Adipocyte (in vitro differentiated cells): ENCODE measurements around the gene ZMIZ2.
"Not testable (repeated sequence)": the region's sequence is repeated elsewhere in the genome, so short reads cannot be mapped to it uniquely, and the experiment has no call there.

Experiments
- DNase-seq: peaks from one replicate; pipeline ENCODE4 v3.0.0-alpha.2; 2015; ENCODE audit warnings: low read depth
- H3K27me3 ChIP-seq: replicated peaks from 2 replicates; pipeline ENCODE4 v1.7.0; 2013; ENCODE audit warnings: mild to moderate bottlenecking, low read length, moderate library complexity; ENCODE audit not compliant: control insufficient read depth, insufficient read depth
- H3K36me3 ChIP-seq: 2 replicates; pipeline ENCODE4 v1.7.0; 2013; ENCODE audit warnings: low read length, mild to moderate bottlenecking, moderate library complexity; ENCODE audit not compliant: control insufficient read depth, insufficient read depth, severe bottlenecking
- H3K4me1 ChIP-seq: 2 replicates; pipeline ENCODE4 v1.7.0; 2013; ENCODE audit warnings: mild to moderate bottlenecking, low read length, moderate library complexity; ENCODE audit not compliant: control insufficient read depth, insufficient read depth
- H3K4me3 ChIP-seq: 2 replicates; pipeline ENCODE4 v1.7.0; 2013; ENCODE audit warnings: mild to moderate bottlenecking, low read length, moderate library complexity
- H3K9ac ChIP-seq: 2 replicates; pipeline ENCODE4 v1.7.0; 2013; ENCODE audit warnings: mild to moderate bottlenecking, low read length, moderate library complexity
- H3K9me3 ChIP-seq: 2 replicates; pipeline ENCODE4 v1.7.0; 2013; ENCODE audit warnings: mild to moderate bottlenecking, low read length, moderate library complexity; ENCODE audit not compliant: control insufficient read depth

The ZMIZ2 gene, protein sequence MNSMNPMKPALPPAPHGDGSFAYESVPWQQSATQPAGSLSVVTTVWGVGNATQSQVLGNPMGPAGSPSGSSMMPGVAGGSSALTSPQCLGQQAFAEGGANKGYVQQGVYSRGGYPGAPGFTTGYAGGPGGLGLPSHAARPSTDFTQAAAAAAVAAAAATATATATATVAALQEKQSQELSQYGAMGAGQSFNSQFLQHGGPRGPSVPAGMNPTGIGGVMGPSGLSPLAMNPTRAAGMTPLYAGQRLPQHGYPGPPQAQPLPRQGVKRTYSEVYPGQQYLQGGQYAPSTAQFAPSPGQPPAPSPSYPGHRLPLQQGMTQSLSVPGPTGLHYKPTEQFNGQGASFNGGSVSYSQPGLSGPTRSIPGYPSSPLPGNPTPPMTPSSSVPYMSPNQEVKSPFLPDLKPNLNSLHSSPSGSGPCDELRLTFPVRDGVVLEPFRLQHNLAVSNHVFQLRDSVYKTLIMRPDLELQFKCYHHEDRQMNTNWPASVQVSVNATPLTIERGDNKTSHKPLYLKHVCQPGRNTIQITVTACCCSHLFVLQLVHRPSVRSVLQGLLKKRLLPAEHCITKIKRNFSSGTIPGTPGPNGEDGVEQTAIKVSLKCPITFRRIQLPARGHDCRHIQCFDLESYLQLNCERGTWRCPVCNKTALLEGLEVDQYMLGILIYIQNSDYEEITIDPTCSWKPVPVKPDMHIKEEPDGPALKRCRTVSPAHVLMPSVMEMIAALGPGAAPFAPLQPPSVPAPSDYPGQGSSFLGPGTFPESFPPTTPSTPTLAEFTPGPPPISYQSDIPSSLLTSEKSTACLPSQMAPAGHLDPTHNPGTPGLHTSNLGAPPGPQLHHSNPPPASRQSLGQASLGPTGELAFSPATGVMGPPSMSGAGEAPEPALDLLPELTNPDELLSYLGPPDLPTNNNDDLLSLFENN

DNA sequence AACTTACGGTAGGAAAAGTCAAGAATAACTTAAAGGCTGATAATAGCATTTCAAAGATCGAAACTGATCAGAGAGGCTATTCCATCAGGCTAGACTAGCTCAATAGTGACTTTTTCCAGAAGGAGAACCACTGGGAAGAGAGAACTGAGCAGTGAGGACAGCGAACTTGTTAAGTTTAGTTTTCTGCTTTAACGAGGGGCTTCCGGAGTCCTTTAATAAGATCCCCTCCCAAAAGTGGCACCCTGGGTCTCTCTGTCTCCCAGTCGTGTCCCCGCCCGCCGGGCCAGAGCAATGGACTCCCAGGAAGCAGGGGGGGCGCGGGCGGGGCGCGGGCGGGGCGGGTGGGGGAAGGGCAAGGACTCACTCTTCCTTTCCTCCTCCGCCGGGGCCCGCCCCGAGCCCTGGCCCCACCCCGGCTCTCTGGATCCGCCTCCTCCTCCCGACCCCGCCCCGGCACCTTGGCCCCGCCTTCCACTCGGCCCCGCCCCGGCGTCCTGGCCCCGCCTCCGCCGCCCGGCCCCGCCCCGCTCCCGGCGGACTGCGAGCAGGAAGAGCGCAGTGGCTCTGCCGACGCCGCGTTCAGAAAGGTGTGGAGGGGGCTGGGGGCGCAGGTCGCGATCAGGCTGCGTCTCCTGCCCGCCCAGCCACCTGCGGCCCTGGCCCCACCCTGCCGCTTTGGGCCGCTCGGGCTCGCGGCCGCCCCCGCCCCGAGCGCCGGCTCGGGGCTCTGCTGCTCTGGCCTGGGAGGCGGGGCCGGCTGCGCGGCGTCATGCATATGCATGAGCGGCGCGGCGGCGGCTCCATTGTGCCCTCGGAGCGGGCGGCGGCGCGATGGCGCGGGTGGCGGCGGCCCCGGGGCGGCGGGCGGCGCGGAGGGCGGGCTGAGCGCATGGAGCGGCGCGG, at the start of gene ZMIZ2:
TSS of gene ZMIZ2 (plus strand) at position 803 of the 903 bp plus-strand sequence. CDS start 7,403 bp downstream, outside the sequence.
- Histone ChIP-seq H3K9ac (peak within 1 kb of the TSS; percentile 87), H3K27me3 (no peaks in the 10 kb centered on the region), H3K4me3 (peak within 1 kb of the TSS; percentile 91), H3K36me3 (no peaks in the 10 kb centered on the region), H3K4me1 (peaks cover 16% of the 10 kb centered on the region), H3K9me3 (no peaks in the 10 kb centered on the region)
- DNase-seq, result peak; percentile 98

DNA sequence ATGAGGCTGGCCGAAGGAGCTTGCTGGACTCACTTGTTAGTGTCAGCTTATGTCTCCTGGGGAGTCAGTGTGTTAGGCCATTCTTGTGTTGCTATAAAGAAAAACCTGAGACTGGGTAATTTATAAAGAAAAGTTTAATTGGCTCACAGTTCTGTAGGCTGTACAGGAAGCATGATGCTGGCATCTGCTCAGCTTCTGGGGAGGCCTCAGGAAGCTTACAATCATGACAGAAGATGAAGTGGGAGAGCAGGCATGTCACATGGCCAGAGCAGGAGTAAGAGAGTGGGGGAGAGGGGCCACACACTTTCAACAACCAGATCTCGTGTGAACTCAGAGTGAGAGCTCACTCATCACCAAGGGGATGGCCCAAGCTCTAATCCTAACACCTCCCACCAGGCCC, 49.0 kb upstream of the ZMIZ2 start:
- H3K4me1 ChIP-seq, H3K9ac ChIP-seq, H3K9me3 ChIP-seq, H3K27me3 ChIP-seq, H3K4me3 ChIP-seq, DNase-seq: not testable (repeated sequence)
- peaks cover 60% of the 10 kb centered on the region for H3K36me3 ChIP-seq

DNA sequence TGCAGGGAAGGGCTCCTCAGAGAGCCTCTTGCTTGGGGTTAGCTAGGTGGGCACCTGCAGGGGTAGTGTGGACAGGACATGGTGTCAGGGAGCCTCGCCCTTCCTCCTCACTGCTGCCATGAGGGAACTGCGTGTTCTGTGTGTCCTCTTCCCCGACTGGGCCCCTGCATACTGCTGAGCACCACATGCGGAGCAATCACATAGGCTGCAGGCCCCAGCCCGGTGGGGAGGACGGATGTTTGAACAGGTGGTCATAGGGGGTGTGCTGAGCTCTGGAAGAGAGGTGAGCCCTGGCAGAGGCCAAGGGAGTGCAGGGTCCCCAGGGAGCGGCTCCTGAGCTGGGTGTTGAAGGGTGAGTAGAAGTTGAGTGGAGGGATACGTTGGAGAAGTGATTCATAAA, 48.3 kb upstream of the ZMIZ2 start:
- no peak for DNase-seq
- no peaks in the 10 kb centered on the region for H3K27me3 ChIP-seq
- H3K36me3 ChIP-seq, result peaks cover 58% of the 10 kb centered on the region

DNA sequence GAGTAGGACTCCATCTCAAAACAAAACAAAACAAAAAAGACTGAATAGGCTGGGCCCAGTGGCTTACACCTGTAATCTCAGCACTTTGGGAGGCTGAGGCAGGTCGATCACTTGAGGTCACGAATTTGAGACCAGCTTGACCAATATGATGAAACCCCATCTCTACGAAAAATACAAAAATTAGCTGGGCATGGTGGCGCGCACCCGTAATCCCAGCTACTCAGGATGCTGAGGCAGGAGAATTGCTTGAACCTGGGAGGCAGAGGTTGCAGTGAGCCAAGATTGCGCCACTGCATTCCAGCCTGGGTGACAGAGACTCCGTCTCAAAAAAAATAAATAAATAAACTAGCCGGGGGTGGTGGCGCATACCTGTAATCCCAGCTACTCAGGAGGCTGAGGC, 45.3 kb upstream of the ZMIZ2 start:
- H3K27me3 ChIP-seq, H3K4me1 ChIP-seq, H3K4me3 ChIP-seq, DNase-seq, H3K9ac ChIP-seq, H3K9me3 ChIP-seq: not testable (repeated sequence)
- H3K36me3 ChIP-seq, result peaks cover 46% of the 10 kb centered on the region

More for the DNA sequence above, 48.3 kb upstream of the ZMIZ2 start:
- no peaks in the 10 kb centered on the region for H3K4me1 ChIP-seq
- H3K9me3 ChIP-seq, result no peaks in the 10 kb centered on the region
- H3K4me3 ChIP-seq, result no peak overlapping the region
- H3K9ac ChIP-seq, result no peak overlapping the region

DNA sequence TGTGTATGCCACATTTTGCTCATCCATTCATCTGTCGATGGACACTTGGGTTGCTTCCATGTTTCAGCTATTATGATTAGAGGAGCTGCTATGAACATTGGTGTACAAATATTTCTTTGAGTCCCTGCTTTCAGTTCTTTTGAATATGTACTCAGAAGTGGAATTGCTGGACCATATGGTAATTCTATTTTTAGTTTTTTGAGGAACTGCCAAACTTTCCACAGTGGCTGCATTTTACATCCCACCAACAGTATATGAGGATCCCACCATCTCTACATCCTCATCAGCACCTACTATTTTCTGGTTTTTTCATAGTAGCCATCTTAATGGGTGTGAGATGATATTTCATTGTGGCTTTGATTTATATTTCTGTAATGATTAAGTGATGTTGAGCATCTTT, 44.7 kb upstream of the ZMIZ2 start:
- no peak for DNase-seq
- Histone ChIP-seq H3K9ac (no peak overlapping the region), H3K4me3 (no peak overlapping the region), H3K9me3 (no peaks in the 10 kb centered on the region), H3K36me3 (peaks cover 47% of the 10 kb centered on the region), H3K4me1 (no peaks in the 10 kb centered on the region), H3K27me3 (no peaks in the 10 kb centered on the region)

DNA sequence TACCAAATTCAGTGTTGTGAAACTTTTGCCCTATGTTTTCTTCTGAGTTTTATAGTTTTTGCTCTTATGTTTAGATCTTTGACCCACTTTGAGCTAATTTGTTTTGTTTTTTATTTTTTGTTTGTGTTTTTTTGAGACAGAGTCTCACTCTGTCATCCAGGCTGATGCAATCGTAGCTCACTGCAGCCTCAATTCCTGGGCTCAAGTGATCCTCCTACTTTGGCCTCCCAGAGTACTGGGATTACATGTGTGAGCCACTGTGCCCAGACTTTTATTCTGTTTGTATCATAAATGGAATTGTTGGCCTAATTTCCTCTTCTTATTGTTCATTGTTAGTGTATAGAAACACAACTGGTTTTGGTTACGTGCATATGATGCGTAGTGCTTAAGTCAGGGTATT, 43.2 kb upstream of the ZMIZ2 start:
- Histone ChIP-seq H3K36me3 (peaks cover 51% of the 10 kb centered on the region), H3K4me1 (no peaks in the 10 kb centered on the region)
- no peak for DNase-seq

DNA sequence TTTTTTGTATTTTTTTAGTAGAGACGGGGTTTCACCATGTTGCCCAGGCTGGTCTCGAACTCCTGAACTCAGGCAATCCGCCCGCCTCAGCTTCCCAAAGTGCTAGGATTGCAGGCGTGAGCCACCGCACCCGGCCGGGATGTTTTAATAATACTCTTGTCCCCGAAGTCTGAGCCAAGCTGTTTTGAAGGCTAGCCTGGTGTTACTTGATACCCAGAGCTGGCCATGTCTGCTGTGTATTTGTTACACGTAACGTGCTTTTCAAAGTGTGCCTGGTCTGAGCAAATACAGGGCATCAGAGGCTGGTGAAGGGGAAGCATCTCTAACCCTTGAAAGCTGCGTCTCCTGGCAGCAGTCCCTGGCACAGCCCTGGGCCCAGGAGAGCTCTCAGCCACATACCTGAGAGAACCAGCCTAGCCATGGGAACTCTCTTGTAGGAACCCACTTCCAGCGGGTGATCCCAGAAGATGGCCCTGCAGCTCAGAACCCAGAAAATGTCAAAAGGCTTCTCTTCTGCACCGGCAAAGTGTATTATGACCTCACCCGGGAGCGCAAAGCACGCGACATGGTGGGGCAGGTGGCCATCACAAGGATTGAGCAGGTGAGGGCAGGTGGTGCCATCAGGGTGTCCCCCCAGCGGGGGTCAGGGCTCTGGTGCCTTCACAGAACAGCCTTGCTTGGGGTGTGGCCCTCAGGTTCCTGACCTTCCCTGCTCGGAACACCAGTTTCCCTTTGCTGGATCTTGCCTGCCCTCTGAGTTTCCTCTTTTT, 41.7 kb upstream of the ZMIZ2 start:
- H3K4me1 ChIP-seq, result no peaks in the 10 kb centered on the region

More for the DNA sequence above, 43.2 kb upstream of the ZMIZ2 start:
- Histone ChIP-seq H3K9me3 (no peaks in the 10 kb centered on the region), H3K4me3 (no peak overlapping the region), H3K27me3 (no peaks in the 10 kb centered on the region), H3K9ac (no peak overlapping the region)

DNA sequence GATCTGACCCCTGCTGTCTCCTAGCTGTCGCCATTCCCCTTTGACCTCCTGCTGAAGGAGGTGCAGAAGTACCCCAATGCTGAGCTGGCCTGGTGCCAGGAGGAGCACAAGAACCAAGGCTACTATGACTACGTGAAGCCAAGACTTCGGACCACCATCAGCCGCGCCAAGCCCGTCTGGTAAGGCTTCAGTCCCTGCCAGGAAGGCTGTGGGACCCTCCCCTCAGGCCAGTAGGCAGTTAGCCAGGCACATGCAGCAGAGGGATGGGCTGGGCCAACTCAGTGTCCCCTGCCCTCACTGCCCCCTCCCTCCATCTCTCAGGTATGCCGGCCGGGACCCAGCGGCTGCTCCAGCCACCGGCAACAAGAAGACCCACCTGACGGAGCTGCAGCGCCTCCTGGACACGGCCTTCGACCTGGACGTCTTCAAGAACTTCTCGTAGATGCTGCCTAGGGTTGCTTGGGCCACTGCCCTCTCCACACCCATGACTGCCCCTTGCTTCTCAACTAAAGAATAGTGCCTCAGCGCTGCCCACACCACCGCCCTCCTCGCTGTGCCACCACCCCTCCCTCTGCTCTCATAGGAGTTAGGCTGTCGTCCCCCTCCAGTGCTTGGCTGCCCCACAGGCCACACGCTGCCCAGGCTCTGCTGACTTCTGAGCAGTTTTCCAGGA, 41.0 kb upstream of the ZMIZ2 start:
- H3K4me3 ChIP-seq, result no peak overlapping the region
- DNase-seq, result no peak
- H3K36me3 ChIP-seq, result peaks cover 36% of the 10 kb centered on the region
- no peaks in the 10 kb centered on the region for H3K9me3 ChIP-seq
- H3K27me3 ChIP-seq, result no peaks in the 10 kb centered on the region
- no peak overlapping the region for H3K9ac ChIP-seq
- H3K4me1 ChIP-seq, result no peaks in the 10 kb centered on the region

More for the DNA sequence above, 41.7 kb upstream of the ZMIZ2 start:
- no peak overlapping the region for H3K9ac ChIP-seq
- no peak overlapping the region for H3K4me3 ChIP-seq
- no peaks in the 10 kb centered on the region for H3K27me3 ChIP-seq
- peaks cover 39% of the 10 kb centered on the region for H3K36me3 ChIP-seq
- no peaks in the 10 kb centered on the region for H3K9me3 ChIP-seq
- no peak for DNase-seq

DNA sequence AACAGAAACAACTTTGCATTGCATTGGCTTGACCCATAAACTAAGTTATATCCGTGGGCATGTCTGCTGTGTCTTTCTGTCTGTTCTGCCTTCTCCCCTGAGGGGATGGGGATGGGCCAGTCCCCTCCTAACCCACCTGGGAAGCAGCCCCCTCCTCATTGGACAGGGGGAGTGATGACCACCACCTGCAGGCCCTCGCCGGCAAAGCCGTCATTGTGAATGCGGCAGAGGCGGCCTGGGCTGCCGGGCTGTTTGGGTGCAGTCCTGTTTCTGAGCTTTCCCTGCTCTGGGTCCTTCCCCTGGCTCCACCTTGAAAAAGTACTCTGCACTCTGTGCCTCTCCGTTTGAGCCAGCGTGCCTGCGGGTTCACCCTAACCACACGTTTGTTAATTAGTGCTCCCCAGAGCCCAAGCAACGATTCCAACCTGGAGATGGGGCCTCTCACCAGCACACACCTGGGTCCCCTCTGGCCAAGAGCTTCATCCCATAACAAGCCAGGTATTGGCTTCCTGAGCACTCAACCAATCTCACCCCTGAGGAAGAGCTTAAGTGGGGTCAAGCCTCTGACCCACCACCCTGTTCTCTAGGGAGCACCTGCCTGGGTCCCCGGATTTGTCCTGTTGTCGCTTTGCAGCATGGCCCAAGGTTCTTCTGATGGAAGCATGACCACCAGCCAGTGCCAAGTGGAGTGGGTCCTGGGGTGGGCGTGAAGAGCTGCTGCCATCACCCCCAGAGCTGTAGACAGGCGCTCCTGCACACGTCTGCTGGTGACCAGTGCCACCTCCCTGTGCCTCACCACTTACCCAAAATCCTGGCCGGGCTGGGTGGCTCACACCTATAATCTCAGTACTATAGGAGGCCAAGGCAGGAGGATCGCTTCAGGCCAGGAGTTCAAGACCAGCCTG, 39.4 kb upstream of the ZMIZ2 start:
- no peak for DNase-seq
- no peaks in the 10 kb centered on the region for H3K27me3 ChIP-seq
- H3K4me3 ChIP-seq, result no peak overlapping the region
- H3K36me3 ChIP-seq, result peaks cover 31% of the 10 kb centered on the region
- no peaks in the 10 kb centered on the region for H3K9me3 ChIP-seq
- no peak overlapping the region for H3K9ac ChIP-seq
- peaks cover 8% of the 10 kb centered on the region for H3K4me1 ChIP-seq
